GM18502 (cell line): Measurements from ENCODE around the gene USP14.

Experiments used
- ATAC-seq: cut with Tn5 transposase; IDR thresholded peaks from one replicate; pipeline ENCODE4 v1.9.1; 2021; ENCODE audit warnings: mild to moderate bottlenecking; ENCODE audit not compliant: unreplicated experiment, poor library complexity

The USP14 gene

GRCh38 chr18:159037-159652 is 788 bp downstream of the USP14 start:
- peak; percentile 0 for ATAC-seq

GRCh38 chr18:159933-160332 is 1.6 kb downstream of the USP14 start:
- ATAC-seq, result no peak

- ATAC-seq, result no peak
These were observed 2.6 kb downstream of the USP14 start for GRCh38 chr18:160831-161570.

- ATAC-seq, result no peak
These were observed 14.0 kb downstream of the USP14 start for GRCh38 chr18:172361-172760.

- no peak for ATAC-seq
These were observed 21.1 kb downstream of the USP14 start for GRCh38 chr18:179499-179898.

DNA sequence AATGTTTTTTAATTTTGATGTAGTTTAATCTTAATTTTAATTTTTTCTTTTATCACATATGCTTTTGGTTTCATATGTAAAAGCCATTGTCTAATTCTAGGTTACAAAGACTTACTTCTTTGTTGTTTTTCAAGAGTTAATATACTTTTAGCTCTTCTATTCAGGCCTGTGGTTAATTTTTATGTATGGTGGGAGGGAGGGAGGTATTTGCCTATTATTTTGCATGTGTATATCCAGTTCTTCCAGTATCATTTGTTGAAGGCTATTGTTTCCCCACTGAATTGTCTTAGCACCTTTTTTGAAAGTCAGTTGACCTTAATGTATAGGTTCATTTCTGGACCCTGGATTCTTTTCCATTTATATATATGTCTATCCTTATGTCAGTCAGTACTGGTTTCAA is 23.4 kb downstream of the USP14 start:
- no peak for ATAC-seq

DNA sequence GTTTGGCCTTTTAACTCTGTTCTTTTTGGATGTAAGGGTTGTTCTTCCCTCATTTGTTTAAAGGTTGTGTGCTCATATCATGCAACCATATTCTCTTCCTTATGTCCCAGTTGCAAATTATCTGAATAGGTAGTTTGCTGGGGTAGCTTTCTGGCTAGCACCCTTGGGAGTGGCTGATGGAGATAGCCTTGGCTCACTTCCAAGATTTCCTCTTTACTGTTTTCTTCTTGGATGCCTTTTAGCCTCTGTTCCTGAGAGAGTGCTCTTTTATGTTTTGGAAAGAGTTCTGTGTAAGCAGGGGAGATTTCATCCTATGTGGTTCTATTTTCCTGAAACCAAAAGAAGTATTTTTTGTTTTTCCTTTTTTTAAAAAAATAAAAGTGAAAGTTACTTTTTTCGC is 25.4 kb downstream of the USP14 start:
- no peak for ATAC-seq

- ATAC-seq, result no peak
These were observed 30.9 kb downstream of the USP14 start for GRCh38 chr18:189254-189653.

GRCh38 chr18:191725-192124 is 33.4 kb downstream of the USP14 start:
- ATAC-seq, result no peak

- ATAC-seq, result no peak
These were observed 34.4 kb downstream of the USP14 start for GRCh38 chr18:192801-193200.

DNA sequence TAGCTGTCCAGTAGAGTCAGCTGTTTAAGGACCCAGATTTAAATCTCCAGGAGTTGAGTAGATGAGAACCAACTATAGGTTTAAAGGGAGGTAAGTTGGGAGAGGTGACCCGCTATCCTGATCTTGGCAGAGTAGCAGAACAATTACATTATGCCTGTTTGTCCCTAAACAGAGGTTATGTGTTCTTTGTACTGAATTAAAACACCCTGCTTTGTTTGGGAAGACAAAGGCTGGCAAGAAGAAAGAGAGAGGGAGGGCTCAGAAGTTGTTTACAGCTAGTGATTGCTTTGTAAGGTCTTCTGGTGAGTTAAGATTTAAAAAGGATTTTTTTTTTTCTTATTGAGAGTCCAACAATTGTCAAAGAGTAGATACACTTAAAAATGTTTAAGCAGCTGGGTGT is 37.3 kb downstream of the USP14 start:
- no peak for ATAC-seq

DNA sequence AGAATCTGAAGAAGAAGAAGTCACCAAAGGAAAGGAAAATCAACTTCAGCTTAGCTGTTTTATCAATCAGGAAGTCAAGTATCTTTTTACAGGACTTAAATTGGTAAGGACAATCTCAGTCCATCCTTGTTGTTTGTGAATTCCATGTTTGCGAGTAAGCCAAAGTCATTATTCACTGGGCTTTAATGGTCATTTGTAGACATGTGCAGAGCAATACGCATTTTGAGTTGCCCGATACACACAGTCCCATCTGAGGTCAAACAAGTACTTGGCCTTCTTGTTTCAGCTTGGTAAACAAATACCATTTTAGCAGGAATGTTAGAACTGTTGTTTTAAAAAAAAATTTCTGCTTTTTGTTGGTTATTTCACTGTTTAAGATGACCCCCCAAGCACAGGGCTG is 40.9 kb downstream of the USP14 start:
- no peak for ATAC-seq

DNA sequence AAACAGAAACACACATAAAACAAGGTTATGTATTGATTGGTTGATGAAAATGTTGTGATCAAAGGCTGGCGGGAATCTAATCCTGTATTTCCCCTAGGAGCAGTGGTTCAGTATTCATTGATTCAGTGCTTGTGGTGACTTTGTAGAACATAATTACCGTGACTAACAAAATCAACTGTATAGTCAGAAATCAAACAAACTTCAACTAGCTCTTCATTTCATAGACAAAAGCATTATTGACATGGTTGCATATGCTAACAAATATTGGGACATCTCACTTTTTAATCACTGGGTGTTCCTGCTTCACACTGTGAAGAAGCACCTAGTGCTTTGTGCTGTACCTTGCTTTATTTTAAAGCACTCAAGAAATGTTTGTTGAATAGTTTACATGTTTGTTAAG is 41.4 kb downstream of the USP14 start:
- ATAC-seq, result no peak

- no peak for ATAC-seq
These were observed 51.7 kb downstream of the USP14 start for GRCh38 chr18:210075-210474.

- ATAC-seq, result no peak
These were observed 52.4 kb downstream of the USP14 start for GRCh38 chr18:210733-211132.

DNA sequence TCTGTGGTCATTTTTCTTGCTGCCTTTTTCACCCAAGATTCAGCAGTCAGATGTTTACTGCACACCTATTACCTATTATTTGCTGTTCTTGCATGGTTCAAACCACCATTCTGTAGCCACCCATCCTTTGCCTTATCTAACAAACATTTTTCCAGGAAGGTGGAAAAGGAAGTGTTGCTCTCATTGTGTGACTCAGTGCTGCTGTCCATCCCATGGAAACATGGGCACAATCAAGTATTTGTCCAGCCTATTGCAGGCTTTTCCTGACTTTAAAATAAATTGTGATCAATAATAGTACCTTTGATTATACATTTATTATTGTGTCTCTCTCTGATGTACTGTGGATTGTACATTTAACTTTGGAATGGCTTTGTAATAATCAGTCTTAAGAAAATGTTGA is 53.2 kb downstream of the USP14 start:
- ATAC-seq, result no peak

DNA sequence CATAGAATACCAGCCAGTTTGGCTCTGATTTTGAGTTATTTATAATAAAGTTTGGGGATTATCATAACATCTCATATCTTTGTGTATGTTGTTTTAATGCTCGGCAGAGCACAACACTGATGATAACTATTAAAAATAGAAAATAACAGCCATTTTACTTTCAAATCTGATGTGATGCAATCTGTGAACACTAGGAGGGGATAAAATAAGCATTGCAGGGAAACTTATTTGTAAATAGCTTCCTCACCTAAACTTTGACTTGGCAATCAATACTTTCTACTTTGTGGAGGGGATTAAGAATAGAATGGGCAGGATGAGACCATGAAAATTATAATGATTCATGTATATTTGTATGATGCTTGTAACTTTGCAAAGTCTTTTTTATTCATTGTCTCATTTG is 54.4 kb downstream of the USP14 start:
- no peak for ATAC-seq

GRCh38 chr18:213505-213904 is 55.1 kb downstream of the USP14 start:
- ATAC-seq, result no peak

- no peak for ATAC-seq
These were observed 55.6 kb downstream of the USP14 start for GRCh38 chr18:213966-214365.

DNA sequence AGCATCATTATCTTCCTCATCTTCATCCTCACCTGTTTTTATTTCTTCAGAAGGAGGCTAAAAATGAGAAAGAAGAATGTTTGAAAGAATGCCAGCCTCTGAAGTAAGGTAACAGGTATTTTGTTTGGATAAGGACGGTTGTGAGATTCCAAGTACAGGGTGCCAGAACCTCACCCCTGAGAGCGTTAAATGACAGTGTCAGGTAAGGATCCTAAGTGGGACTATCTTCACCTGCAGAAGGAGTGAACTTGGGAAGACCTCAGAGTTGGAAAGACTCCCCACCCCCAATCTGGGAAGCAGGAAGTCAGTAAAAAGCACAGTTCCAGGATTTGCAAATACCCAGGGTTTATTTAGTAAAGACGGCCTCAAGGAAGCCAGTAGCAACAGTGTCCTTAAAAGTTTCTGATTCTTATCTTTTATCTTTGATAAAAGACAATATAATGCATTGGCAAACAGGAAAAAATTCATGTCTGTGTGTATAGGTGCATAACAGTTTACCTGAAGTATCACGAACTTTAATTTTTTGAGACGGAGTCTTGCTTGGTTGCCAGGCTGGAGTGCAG is 57.2 kb downstream of the USP14 start:
- ATAC-seq, result no peak

- no peak for ATAC-seq
These were observed 59.4 kb downstream of the USP14 start for GRCh38 chr18:217532-218336.
